Right lobe of liver (tissue), 4 donors: ENCODE results near the gene SH2D5.

Experiments
- POLR2A ChIP-seq: fragments of 450-650 bp; IDR thresholded peaks from one replicate; pipeline ENCODE4 v1.6.1; 2017; ENCODE audit warnings: antibody characterized with exemption, mild to moderate bottlenecking
- TF ChIP-seq, protein P1 (sequence below), 4 donors: fragments of 200-600 bp in 3 of 4; fragments of 450-650 bp in 1 of 4; IDR thresholded peaks; one replicate each; pipeline versions ENCODE4 v1.5.1 to v1.8.0; 2016 to 2022; ENCODE audit warnings: antibody characterized with exemption in 4 of 4, mild to moderate bottlenecking in 2 of 4
- donor health status: DM: no; HTN: no; CAD: no.
- donor health status: DM: no; HTN: no; CAD: no.
- donor health status: DM: no; HTN: yes; CAD: no.

DNA sequence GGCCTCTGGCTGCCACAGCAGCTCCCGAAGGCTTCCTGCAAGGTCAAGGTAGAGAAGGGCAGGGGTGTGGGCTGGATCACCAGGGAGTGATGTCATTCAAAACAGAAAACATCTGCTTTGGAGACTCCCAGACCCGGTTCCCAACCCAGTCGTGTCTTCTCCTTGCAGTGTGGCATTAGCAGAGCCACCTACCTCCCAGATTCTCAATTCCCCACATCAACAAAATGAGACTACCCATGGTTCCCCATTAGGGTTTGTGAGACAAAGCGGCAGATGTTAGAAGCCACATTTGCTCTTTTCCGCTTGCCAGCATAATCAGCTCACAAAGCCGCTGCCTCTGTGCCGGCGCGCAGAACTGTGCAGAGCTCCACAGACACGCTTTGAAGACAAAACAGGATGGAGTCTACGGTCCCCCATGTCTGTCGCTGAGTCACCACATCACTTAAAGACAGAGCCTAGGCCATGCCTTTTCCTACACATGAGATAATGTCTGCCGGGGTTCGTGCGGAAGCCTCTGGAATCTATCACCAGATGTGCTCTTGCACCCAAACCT, 27.2 kb downstream of the SH2D5 start:
- TF ChIP-seq, protein P1, sequence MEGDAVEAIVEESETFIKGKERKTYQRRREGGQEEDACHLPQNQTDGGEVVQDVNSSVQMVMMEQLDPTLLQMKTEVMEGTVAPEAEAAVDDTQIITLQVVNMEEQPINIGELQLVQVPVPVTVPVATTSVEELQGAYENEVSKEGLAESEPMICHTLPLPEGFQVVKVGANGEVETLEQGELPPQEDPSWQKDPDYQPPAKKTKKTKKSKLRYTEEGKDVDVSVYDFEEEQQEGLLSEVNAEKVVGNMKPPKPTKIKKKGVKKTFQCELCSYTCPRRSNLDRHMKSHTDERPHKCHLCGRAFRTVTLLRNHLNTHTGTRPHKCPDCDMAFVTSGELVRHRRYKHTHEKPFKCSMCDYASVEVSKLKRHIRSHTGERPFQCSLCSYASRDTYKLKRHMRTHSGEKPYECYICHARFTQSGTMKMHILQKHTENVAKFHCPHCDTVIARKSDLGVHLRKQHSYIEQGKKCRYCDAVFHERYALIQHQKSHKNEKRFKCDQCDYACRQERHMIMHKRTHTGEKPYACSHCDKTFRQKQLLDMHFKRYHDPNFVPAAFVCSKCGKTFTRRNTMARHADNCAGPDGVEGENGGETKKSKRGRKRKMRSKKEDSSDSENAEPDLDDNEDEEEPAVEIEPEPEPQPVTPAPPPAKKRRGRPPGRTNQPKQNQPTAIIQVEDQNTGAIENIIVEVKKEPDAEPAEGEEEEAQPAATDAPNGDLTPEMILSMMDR (IDR thresholded peaks at IDR 0.05): no peak
- TF ChIP-seq POLR2A: no peak
